Activated naive CD4-positive, alpha-beta T cell treated with anti-CD3 and anti-CD28 coated beads, Interleukin-2, amount 10 ng/mL, durations not matched to agents 7 days and 5 days (primary cell): ENCODE measurements around the gene NODAL.

ENCODE experiments used
- CTCF ChIA-PET: fragments of 350-600 bp; sonication (Branson Sonifier 250); formaldehyde crosslinking; loops from one replicate; lab custom pipeline; 2021; ENCODE audit warnings: antibody characterized with exemption; lab: Charles Lee
- DNase-seq: peaks from one replicate; pipeline ENCODE4 v3.0.0-alpha.2; 2020
- H3K27ac Mint-ChIP-seq: one replicate; pipeline ENCODE4 v1.8.0; 2021; ENCODE audit warnings: mild to moderate bottlenecking, moderate library complexity, mixed read lengths
- H3K27me3 Mint-ChIP-seq: one replicate; pipeline ENCODE4 v1.8.0; 2021; ENCODE audit warnings: mild to moderate bottlenecking, mixed read lengths
- H3K36me3 Mint-ChIP-seq: one replicate; pipeline ENCODE4 v1.8.0; 2021; ENCODE audit warnings: mixed read lengths
- H3K4me1 Mint-ChIP-seq: one replicate; pipeline ENCODE4 v1.8.0; 2021; ENCODE audit warnings: mixed read lengths
- H3K4me3 Mint-ChIP-seq: one replicate; pipeline ENCODE4 v1.8.0; 2021; ENCODE audit warnings: mild to moderate bottlenecking, moderate library complexity, mixed read lengths
- H3K9me3 Mint-ChIP-seq: one replicate; pipeline ENCODE4 v1.8.0; 2021; ENCODE audit warnings: mixed read lengths

Gene NODAL

GRCh38 chr10:70476249-70477035 lies 35.0 kb upstream of the NODAL start:
- H3K27me3 Mint-ChIP-seq = peaks cover 97% of the 10 kb centered on the region

GRCh38 chr10:70475661-70476060 lies 34.2 kb upstream of the NODAL start:
- CTCF ChIA-PET = interaction anchor here (1.1 to 3.1 kb wide), 2 partner anchors 13 to 64 kb away, joined by 3 to 20 read pairs; no protein-coding TSS in a partner anchor
- H3K36me3 Mint-ChIP-seq = no peaks in the 10 kb centered on the region
- no peaks in the 10 kb centered on the region for H3K9me3 Mint-ChIP-seq
- peaks cover 91% of the 10 kb centered on the region for H3K27me3 Mint-ChIP-seq
- no peak overlapping the region for H3K4me3 Mint-ChIP-seq
- no peak overlapping the region for H3K27ac Mint-ChIP-seq
- DNase-seq = no peak
- peaks cover 38% of the 10 kb centered on the region for H3K4me1 Mint-ChIP-seq

More at GRCh38 chr10:70476249-70477035, 35.0 kb upstream of the NODAL start:
- Mint-ChIP-seq H3K4me3 (no peak overlapping the region), H3K4me1 (peaks cover 42% of the 10 kb centered on the region), H3K27ac (no peak overlapping the region), H3K9me3 (no peaks in the 10 kb centered on the region), H3K36me3 (no peaks in the 10 kb centered on the region)
- CTCF ChIA-PET = interaction anchor here (1.1 to 3.1 kb wide), 3 partner anchors 14 to 112 kb away, joined by 3 to 20 read pairs (median 4); no protein-coding TSS in a partner anchor
- DNase-seq = no peak

- DNase-seq = no peak
- Mint-ChIP-seq H3K4me1 (peaks cover 29% of the 10 kb centered on the region), H3K27me3 (peaks cover 83% of the 10 kb centered on the region), H3K4me3 (no peak overlapping the region), H3K27ac (no peak overlapping the region), H3K9me3 (no peaks in the 10 kb centered on the region), H3K36me3 (no peaks in the 10 kb centered on the region)
- CTCF ChIA-PET = no interaction called here
Measured at GRCh38 chr10:70474780-70475179, 33.3 kb upstream of the NODAL start.

- Mint-ChIP-seq H3K4me1 (peaks cover 18% of the 10 kb centered on the region), H3K4me3 (no peak overlapping the region), H3K27ac (no peak overlapping the region), H3K9me3 (no peaks in the 10 kb centered on the region), H3K36me3 (no peaks in the 10 kb centered on the region), H3K27me3 (peaks cover 86% of the 10 kb centered on the region)
- CTCF ChIA-PET = interaction anchor here (0.6 kb wide), 1 partner anchor 10 kb away, joined by 3 read pairs; no protein-coding TSS in a partner anchor
- DNase-seq = no peak
Measured at GRCh38 chr10:70472799-70473454, 31.4 kb upstream of the NODAL start.

- H3K27ac Mint-ChIP-seq = no peak overlapping the region
- H3K4me1 Mint-ChIP-seq = no peaks in the 10 kb centered on the region
- peaks cover 57% of the 10 kb centered on the region for H3K27me3 Mint-ChIP-seq
- H3K36me3 Mint-ChIP-seq = no peaks in the 10 kb centered on the region
- no peak for DNase-seq
- no peak overlapping the region for H3K4me3 Mint-ChIP-seq
- no peaks in the 10 kb centered on the region for H3K9me3 Mint-ChIP-seq
- CTCF ChIA-PET = no interaction called here
Measured at GRCh38 chr10:70466951-70467350, 25.5 kb upstream of the NODAL start.

GRCh38 chr10:70465832-70466231 lies 24.4 kb upstream of the NODAL start:
- H3K36me3 Mint-ChIP-seq = no peaks in the 10 kb centered on the region
- no peaks in the 10 kb centered on the region for H3K4me1 Mint-ChIP-seq
- CTCF ChIA-PET = no interaction called here
- no peak overlapping the region for H3K27ac Mint-ChIP-seq
- H3K27me3 Mint-ChIP-seq = peaks cover 61% of the 10 kb centered on the region
- H3K9me3 Mint-ChIP-seq = no peaks in the 10 kb centered on the region
- no peak for DNase-seq
- no peak overlapping the region for H3K4me3 Mint-ChIP-seq

- H3K27me3 Mint-ChIP-seq = peaks cover 66% of the 10 kb centered on the region
- CTCF ChIA-PET = no interaction called here
- H3K9me3 Mint-ChIP-seq = no peaks in the 10 kb centered on the region
- H3K4me3 Mint-ChIP-seq = no peak overlapping the region
- H3K36me3 Mint-ChIP-seq = no peaks in the 10 kb centered on the region
- DNase-seq = no peak
- H3K27ac Mint-ChIP-seq = no peak overlapping the region
- no peaks in the 10 kb centered on the region for H3K4me1 Mint-ChIP-seq
Measured at GRCh38 chr10:70465278-70465677, 23.8 kb upstream of the NODAL start.

GRCh38 chr10:70462349-70462984 lies 21.0 kb upstream of the NODAL start:
- H3K4me3 Mint-ChIP-seq = no peak overlapping the region
- peaks cover 71% of the 10 kb centered on the region for H3K27me3 Mint-ChIP-seq
- DNase-seq = no peak
- H3K36me3 Mint-ChIP-seq = no peaks in the 10 kb centered on the region
- no peak overlapping the region for H3K27ac Mint-ChIP-seq
- no peaks in the 10 kb centered on the region for H3K9me3 Mint-ChIP-seq
- H3K4me1 Mint-ChIP-seq = peaks cover 5% of the 10 kb centered on the region
- CTCF ChIA-PET = interaction anchor here (1.8 to 3.5 kb wide), 6 partner anchors 14 to 88 kb away, joined by 5 to 48 read pairs (median 21); no protein-coding TSS in a partner anchor

GRCh38 chr10:70461397-70462348 lies 20.2 kb upstream of the NODAL start:
- H3K9me3 Mint-ChIP-seq = no peaks in the 10 kb centered on the region
- no peak overlapping the region for H3K27ac Mint-ChIP-seq
- CTCF ChIA-PET = interaction anchor here (0.7 to 3.5 kb wide), 29 partner anchors 10 to 461 kb away, joined by 3 to 48 read pairs (median 4); no protein-coding TSS in a partner anchor
- peaks cover 72% of the 10 kb centered on the region for H3K27me3 Mint-ChIP-seq
- peaks cover 5% of the 10 kb centered on the region for H3K4me1 Mint-ChIP-seq
- DNase-seq = peak; percentile 67
- no peaks in the 10 kb centered on the region for H3K36me3 Mint-ChIP-seq
- no peak overlapping the region for H3K4me3 Mint-ChIP-seq

- Mint-ChIP-seq H3K36me3 (no peaks in the 10 kb centered on the region), H3K27me3 (peaks cover 79% of the 10 kb centered on the region), H3K27ac (no peak overlapping the region), H3K4me3 (no peak overlapping the region), H3K4me1 (peaks cover 5% of the 10 kb centered on the region), H3K9me3 (no peaks in the 10 kb centered on the region)
- no peak for DNase-seq
- CTCF ChIA-PET = interaction anchor here (0.7 to 3.3 kb wide), 12 partner anchors 23 to 300 kb away, joined by 3 to 48 read pairs (median 8); no protein-coding TSS in a partner anchor
Measured at GRCh38 chr10:70459774-70460490, 18.5 kb upstream of the NODAL start.

- no peaks in the 10 kb centered on the region for H3K36me3 Mint-ChIP-seq
- H3K27ac Mint-ChIP-seq = no peak overlapping the region
- H3K4me3 Mint-ChIP-seq = no peak overlapping the region
- H3K4me1 Mint-ChIP-seq = peaks cover 5% of the 10 kb centered on the region
- peaks cover 85% of the 10 kb centered on the region for H3K27me3 Mint-ChIP-seq
- DNase-seq = no peak
- CTCF ChIA-PET = interaction anchor here (0.7 to 3.3 kb wide), 4 partner anchors 35 to 300 kb away, joined by 3 to 16 read pairs (median 4); no protein-coding TSS in a partner anchor
- H3K9me3 Mint-ChIP-seq = no peaks in the 10 kb centered on the region
Measured at GRCh38 chr10:70459061-70459773, 17.7 kb upstream of the NODAL start.

- no peak overlapping the region for H3K27ac Mint-ChIP-seq
- no peaks in the 10 kb centered on the region for H3K9me3 Mint-ChIP-seq
- peaks cover 5% of the 10 kb centered on the region for H3K4me1 Mint-ChIP-seq
- CTCF ChIA-PET = interaction anchor here (1.1 kb wide), 1 partner anchor 94 kb away, joined by 3 read pairs; no protein-coding TSS in a partner anchor
- H3K4me3 Mint-ChIP-seq = no peak overlapping the region
- H3K36me3 Mint-ChIP-seq = no peaks in the 10 kb centered on the region
- DNase-seq = peak; percentile 40
- peaks cover 92% of the 10 kb centered on the region for H3K27me3 Mint-ChIP-seq
Measured at GRCh38 chr10:70458329-70459060, 17.0 kb upstream of the NODAL start.
